Left lobe of liver (tissue), 2 donors: ENCODE measurements around the gene ID3. TPM values are rescaled to one million over a fixed set of nuclear protein-coding genes. Genes with fewer than 3 reads are reported as not detected.

Experiments used
- ATAC-seq: fragments of 200-7000 bp; cut with Tn5 transposase; one replicate; pipeline ENCODE4 v1.9.1; 2020; ENCODE audit warnings: mild to moderate bottlenecking, moderate library complexity
- DNase-seq: peaks from one replicate; pipeline ENCODE4 v3.0.0-alpha.2; 2020; ENCODE audit warnings: low spot score
- total RNA-seq: library from RNA; stranded (reverse); gene quantifications from one replicate; pipeline ENCODE4 v1.2.1, GENCODE V29; 2021
- donor health status: DM: no; HTN: no; CAD: no; lungs with moderate emphysema.
- donor health status: DM: no; HTN: yes; CAD: no.

The ID3 gene
- total RNA-seq, 1 donor from 2014 or later, result 19.7 TPM

DNA sequence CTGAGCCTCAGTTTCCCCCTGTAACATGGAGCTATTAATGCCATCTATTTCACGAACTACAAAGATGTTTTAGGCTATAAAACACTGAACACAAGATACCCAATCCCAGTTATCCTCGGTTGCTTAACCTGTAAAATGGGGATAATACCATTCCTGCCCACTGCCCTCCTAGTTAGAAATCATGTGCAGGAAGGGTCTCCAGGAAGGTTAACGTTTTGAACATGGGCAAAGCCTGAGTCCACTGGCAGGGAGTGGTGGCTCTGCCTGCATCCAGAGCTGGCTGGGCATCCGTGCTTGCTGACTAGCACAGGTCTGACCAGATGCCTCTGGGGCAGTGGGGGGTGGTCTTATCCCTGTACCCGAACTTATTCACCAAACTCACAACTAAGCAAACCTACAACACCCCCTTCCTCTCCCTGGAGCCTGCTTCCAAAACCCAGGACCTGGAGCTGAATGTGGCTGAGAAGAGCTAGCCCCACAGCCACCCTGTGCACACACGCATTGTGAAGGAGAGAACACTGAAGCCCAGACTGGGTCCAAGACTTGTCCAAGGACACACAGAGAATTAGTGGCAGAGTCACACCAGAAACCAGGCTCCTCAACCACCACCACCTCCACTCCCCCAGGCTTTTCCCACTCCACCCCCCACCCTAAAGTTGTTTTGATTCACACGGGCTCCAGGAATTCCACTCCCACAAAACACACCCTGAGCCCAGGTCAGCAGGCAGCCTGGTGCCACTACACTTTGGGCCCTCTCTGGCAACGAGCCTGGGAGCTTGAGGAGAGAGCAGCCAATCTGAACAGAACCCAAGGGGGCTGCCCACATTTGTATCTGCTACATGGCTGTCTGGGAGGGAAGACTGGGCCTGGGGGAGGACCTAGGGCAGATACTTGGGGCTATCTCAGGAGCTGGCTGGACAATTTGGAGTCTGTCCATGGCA is 29.9 kb downstream of the ID3 start:
- ATAC-seq (no peak), DNase-seq (no peak)

DNA sequence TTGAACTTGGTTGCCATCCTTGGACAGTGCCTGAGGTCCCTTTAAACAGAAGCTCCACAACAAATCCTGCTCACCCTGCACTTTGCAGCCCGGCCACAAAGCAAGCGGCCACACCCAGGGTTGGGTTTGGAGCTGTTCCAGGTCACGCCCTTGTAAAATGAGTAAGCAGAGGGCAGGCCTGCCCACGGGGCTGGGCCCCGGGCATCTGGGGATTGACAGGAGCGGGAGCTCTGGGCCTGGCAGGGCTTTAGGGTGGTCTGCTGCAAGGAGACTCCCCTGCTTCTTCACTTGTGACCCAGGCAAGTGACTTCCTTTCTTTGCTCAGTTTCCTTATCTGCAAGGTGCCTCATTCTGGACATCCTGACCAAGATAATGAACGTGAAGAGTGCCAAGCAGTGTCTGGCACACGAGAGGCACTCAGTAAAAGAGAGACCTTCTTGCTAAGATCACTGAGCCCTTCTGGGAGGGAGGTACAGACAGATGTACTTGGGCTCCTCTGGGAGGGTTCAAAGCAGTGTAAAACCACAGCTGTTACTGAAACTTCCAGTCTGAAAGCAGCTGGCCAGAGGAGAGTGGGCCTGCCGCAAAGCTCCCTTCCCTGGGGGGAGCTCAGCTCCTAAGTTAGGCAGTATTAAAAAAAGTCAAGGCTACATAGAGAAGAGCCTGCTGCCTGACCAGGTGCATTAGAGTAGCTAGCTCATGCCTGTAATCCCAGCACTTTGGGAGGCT is 30.9 kb downstream of the ID3 start:
- ATAC-seq, result peak; percentile 72

DNA sequence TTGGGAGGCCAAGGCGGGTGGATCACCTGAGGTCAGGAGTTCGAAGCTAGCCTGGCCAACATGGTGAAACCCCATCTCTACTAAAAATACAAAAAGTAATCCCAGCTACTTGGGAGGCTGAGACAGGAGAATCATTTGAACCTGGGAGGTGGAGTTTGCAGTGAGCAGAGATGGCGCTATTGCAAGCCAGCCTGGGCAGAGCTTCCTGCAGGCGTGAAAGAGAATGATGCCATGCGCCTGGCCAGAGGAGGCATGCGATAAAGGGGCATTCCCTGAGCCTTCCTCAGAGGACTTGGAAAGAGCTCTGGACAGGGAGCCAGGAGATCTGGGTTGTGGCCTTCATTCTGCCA is 31.4 kb downstream of the ID3 start:
- ATAC-seq, result no peak
- DNase-seq, result no peak

More for the DNA sequence above, 30.9 kb downstream of the ID3 start:
- DNase-seq, result peak; percentile 82

DNA sequence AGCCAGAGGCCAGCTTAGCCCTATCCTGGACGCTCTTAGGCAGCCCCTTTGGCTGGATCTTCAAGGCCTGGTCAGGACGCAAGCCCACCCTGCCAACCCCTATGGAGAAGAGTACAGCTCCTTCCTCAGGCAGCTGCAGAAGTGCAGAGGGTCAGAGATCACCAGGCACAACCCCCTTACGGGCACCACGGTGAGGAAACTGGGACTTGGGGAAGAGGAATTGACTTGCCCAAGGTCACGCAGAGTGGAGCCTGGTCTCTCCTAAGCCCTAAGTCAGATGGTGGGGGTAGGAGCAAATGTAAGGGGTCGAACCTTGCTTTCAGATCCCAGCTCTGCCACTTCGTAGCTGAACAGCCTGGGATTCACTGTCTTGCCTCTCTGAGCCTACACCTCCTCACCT is 31.9 kb downstream of the ID3 start:
- DNase-seq (no peak), ATAC-seq (no peak)

DNA sequence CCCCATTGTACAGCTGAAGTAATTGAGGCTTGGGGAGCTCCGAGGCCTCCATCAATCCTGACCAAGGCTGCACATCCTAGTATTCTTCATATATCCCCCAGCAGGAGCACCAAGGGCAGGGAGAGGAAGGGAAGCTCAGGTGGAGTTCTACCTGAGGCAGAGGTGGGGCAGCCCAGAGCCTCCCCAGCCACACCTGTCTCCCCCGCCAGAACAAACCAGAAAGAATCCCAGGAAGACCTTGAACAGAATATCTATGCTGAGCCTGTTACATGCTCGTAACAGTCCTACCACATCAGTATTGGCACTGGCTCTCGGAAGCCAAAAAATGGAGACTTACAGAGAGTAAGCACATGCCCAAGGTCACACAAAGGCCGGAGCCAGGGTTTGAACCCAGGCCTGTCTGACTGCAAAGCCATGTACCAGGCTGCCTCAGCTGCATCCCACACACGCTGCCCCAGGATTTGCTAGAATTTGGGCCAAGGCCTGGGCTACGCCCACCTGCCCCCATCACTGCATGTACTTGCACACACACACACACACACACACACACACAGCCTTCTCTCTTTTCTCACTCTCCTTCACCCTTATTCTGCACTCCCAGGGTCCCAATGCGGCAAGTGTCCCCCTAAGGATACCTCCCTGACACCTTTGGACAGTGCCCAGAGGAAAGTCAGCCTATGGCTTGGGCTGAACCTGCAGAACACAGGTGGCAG is 32.8 kb downstream of the ID3 start:
- DNase-seq (no peak), ATAC-seq (no peak)

DNA sequence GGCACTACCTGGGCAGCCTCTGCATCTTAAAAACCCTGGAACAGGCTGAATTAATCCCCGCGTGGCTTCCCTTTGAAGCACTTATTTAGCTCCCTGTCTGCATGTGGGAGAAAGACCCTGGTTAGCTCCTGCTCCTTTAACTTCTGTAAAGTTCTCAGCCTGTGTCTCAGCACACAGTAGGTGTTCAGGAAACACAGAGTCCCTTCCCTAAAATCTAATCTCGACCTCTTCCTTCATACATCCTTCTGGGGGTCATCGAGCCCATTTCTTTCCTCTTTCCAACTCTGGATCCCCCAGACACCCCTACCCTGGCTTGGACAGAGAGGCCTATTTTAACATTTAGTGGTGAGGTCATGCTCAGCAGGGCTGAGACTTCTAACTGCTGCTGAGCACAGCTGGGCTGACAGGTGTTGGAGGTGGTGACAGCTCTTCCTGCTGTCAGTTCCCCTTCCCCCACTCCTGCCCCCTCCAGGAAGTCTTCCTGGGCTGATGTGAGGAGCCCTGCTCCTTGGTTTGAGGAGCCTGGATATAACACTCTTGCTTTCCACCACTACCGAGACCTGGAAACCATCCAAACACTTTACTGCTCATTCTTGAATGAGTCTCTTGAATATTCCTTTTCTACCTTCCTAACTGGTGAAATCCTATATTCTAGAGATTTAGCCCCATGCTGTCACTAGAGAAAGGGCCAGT is 33.6 kb downstream of the ID3 start:
- DNase-seq (no peak), ATAC-seq (no peak)

DNA sequence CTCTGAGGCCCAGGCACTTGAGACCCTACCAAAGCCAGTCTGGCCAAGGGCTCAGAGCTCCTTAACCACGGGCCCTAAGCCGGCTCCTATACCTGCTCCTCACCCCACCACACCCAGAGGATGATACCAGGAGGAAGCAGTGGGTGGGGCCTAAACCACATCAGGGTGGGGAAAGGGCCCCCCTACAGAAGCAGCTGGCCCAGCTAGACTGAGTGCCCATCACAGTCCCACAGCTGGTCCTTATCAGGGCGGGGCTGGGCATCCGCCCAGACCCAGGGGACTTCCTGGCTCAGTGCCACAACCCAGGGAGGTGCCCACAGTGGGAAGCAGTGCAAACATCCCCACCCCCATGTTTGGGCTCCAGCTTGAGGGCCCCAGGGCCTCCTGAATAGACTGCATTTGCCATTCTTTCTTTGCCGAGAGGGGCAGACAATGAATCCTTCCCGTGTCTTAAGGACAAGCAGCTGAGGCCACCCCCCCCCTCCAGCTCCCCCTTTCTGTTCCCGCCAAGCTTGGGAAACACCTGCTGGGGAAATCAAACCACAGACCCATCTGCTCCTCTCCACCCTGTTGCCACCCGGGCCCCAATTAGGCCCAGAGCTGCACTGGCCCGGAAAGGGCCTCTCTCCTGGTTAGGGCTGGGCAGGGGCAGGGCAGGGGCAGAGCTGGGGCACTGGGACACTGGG is 34.4 kb downstream of the ID3 start:
- DNase-seq (no peak), ATAC-seq (peak; percentile 35)

DNA sequence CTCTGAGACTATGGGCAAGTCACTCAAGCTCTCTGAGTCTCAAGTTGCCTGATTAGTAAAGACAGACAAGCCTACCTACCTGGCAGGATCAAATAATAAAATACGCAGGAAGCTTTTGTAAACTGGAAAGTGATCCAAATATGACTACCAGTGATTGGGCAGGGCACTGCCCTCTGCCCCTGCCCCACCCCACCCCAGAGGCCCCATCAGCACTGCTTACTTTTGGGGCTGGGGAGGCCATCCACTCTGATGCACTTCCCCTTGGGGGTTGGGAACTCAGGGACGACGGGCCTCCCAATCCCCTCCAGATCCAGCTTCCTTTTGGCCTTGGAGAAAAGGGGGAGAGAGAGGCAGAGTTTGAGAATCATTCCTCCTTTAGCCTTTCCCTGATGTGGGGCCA is 35.1 kb downstream of the ID3 start:
- DNase-seq, result no peak
- no peak for ATAC-seq

DNA sequence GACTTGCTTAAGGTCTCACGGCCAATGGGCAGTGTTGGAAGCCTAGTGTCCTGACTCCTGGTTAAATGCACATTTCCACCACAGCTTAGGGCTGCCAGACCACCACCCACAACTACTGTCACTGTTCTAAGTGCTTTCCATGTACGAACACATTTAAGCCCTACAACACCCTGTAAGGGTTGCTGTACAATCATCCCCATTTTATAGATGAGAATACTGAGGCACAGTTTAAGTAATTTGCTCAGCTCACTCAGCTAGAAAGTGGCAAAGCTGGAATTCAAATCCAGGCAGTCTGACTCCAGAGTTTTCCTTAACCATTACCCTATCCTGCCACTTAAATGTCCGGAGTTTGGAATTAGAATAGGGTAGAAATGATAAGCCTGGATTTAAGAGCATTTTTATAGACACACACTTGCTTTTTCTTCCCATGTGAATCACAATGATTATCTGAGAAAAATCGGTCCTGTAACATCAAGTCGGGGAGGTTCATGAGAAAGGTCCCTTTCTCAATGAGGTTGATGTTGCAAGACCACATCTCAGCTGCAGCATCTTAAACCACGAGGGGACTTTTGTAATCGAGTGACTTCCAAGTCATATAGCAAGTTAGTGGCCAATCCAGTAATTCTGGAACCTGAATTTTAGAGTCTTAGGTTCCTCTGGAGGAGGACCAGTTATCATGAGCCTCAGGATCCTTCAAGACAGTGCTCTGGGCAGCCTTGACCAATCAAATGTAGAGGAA is 36.9 kb downstream of the ID3 start:
- ATAC-seq (no peak), DNase-seq (no peak)

DNA sequence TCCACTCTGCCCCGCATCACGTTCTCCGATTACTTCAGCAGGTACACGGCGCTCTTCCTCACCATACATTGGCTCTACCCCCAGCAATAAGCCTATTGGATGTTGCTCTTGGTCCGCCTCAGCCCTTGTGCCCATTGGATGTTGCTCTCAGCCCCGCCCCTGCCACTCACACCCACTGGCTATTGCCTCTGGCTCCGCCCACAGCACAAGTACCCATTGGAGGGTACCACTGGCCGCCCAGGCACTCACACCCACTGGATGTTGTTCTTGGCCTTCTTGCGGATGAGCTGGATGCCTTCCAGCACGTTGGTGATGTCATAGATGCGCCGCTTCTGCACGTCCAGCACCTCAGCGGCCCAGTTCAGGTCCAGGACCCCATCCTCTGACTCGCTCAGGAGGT is 37.7 kb downstream of the ID3 start:
- DNase-seq (no peak), ATAC-seq (no peak)

DNA sequence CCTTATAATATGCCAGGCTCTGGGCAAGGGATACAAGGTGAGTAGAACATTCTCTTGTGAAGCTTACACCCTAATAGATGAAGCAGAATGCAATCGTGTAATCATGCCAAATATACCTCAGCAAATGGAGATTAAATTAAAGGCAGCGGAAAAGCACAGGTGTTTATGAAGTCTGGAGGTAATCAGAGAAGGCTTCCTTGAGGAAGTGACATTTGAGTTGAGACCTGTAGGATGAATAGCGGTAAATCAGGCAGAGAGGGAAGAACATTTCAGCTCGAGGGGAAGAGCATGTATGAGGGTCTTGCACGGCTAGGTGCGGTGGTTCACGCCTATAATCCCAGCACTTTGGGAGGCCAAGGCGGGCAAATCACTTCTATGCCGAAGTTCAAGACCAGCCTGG is 41.7 kb downstream of the ID3 start:
- no peak for DNase-seq
- no peak for ATAC-seq

DNA sequence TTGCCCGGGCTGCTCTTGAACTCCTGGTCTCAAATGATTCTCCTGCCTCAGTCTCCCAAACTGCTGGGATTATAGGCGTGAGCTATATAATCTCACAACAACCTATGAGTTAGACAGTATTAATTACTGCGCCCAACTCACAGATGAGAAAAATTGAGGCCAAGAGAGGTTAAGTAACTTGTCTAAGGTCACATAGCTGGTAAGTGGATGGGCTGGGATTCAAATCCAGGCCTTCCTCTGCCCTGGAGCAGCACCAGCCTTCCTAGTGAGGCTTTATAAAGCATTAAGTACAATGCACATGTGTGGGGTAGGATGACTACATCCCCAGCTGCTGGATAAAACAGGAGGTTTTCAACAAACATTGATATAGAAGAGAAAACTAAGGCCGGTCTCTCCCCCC is 43.4 kb downstream of the ID3 start:
- no peak for ATAC-seq
- DNase-seq, result no peak

DNA sequence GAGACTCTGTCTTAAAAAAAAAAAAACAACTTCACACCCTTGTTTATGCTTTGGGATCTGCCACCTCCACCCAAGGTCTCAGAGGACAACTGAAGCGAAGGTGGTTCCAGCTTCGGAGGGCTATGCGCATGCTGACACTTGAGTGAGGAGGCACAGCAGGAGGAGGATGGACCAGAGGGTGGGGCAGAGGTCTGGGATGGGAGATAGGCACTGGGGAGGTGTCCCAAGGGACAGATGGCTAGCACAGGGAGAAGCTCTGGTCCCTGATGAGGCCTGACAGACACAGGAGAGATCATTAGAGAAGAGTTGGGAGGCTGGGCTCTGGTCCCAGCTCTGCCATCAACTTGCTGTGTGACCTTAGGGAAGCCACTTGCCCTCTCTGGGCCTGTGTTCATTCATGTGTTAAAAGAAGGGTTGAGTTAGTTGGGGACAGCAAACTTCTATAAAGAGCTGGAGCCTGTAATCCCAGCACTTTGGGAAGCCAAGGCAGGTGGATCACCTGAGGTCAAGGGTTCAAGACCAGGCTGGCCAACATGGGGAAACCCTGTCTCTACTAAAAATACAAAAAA is 45.1 kb downstream of the ID3 start:
- DNase-seq, result no peak
- no peak for ATAC-seq

DNA sequence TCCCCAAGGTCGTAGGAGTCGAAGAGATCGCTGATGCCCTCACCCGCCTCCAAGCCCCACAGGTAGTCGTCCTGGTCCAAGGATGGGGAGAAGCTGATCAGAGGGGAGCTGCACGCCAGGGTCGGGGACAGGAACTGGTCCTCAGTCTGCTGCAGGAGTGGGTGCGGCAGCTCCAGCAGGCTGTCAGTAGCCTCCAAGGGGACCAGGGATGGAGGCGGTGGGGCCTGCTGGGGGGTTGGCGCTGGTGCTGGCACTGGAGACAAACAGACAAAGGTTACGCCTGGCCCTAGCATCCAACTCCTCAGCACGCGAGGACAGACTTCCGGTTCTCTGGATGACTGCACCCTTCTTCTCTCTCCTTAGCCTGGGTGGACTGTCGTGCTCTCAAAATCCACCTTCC is 49.4 kb downstream of the ID3 start:
- DNase-seq (no peak), ATAC-seq (no peak)

Other genes with a start within 250 kb of the ID3 start
- gene HNRNPR, start 215.2 kb downstream of the ID3 start, total RNA-seq, result 32.2 TPM
- 3.7 TPM for gene ZNF436, start 189.7 kb downstream of the ID3 start, total RNA-seq
- 70.9 TPM for gene TCEA3, start 134.8 kb downstream of the ID3 start, total RNA-seq
- 16.7 TPM for gene ASAP3, start 75.3 kb downstream of the ID3 start, total RNA-seq
- gene E2F2, start 28.3 kb downstream of the ID3 start, total RNA-seq, result 0.15 TPM
- gene RPL11, start 132.3 kb upstream of the ID3 start, total RNA-seq, result 306 TPM
- 35.2 TPM for gene ELOA, start 184.0 kb upstream of the ID3 start, total RNA-seq
- gene PITHD1, start 218.9 kb upstream of the ID3 start, total RNA-seq, result 32.9 TPM
- 32.5 TPM for gene LYPLA2, start 231.6 kb upstream of the ID3 start, total RNA-seq
- gene GALE, start 241.3 kb upstream of the ID3 start, total RNA-seq, result 43.1 TPM